HG02943 (cell line): ENCODE measurements around the gene CYP2R1.

Experiments
- ATAC-seq: cut with Tn5 transposase; IDR thresholded peaks from one replicate; pipeline ENCODE4 v1.9.1; 2021; ENCODE audit warnings: mild to moderate bottlenecking, low read depth, moderate library complexity; ENCODE audit not compliant: unreplicated experiment

Gene CYP2R1

DNA sequence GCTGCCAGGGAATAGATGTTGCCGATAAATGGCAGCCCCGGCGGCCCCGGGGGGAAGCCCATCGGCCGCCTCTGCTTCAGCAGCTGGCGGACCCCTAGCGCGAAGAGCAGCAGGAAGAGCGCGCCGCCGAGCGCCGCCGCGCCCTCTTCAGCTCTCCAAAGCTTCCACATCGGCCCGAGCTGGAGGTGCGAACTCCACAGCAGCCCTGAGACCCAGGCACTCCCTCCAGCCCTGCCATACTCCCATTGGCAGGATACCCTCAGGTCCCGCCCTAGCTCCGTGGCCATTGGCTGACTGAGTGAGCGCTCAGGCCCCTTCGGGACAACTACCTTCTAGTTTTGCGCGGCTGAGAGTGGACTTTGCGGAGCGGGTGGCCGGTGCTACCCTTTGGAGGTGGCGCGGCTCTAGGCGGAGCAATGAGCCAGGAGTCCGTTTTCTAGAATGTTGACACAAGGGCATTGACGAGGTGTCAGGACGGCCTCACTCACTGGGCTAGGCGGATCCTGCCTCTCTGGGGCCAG, at the start of gene CYP2R1:
Gene CYP2R1, minus strand, starts transcription at position 196 of the 521 bp plus-strand sequence. Its CDS starts 26 bp downstream, at position 170.
- peak; percentile 97 for ATAC-seq

DNA sequence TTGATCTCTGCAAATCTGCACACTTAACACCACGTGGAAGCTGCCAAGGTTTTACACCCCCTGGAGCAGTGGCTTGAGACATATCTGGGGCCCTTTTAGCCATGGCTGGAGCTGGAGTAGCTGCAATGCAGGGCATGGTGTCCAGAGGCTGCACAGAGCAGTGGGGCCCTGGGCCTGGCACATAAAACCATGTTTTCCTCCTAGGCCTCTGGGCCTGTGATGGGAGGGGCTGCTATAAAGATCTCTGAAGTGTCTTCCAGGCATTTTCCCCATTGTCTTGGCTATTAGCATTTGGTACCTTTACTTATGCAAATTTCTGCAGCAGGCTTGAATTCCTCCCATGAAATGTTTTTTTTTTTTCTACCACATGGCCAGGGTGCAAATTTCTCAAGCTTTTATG, 46.9 kb upstream of the CYP2R1 start:
- ATAC-seq: no peak

DNA sequence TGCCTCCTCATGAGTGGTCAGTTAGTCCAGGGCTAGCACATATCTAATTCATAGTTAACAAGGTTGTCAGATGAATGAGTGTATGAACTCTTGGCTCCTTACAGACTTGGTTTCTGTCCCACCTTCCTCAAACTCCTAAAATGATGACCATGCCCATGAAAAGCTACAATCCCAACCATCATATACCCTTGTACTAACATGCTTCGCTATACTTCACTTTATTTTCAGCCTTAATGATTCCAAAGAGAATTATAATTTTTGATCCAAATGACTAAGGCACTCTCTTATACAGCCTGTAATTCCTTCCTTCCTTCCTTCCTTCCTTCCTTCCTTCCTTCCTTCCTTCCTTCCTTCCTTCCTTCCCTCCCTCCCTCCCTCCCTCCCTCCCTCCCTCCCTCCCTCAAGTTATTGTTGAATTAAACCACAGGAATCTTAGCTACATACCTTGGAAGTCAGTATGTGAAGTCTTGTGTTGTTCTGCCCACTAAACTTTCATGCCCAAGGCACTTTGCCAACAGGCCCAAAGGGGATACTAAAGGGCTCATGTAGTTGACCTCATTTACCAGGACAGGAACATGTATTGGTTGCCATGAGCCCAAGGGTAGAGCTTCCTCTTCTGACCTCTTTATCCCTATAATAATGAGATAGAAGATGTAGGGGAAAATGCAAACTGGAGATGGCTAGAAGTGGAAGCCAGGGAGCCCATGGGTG, 42.8 kb upstream of the CYP2R1 start:
- ATAC-seq: no peak

- ATAC-seq: no peak
These were observed 40.4 kb upstream of the CYP2R1 start for GRCh38 chr11:14932447-14932846.

DNA sequence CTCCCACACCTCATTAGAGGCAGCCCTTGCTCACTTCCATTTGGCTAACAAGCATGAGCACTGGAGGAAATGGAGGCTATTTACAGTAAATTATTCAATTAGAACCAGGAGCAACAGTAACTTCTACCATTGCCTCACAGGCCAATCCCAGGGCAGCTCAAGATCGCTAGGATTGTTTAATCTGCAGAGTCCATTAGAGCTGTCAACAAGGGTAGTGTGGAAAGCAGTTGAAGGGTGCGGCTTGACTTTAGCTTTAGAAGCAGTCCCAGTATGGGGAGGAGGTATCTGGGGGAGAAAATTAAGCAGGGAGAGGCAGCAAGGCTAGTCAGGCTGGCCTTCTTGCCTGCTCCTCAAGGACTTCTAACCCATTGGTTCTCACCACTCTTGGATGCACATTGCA, 38.3 kb upstream of the CYP2R1 start:
- ATAC-seq: no peak

DNA sequence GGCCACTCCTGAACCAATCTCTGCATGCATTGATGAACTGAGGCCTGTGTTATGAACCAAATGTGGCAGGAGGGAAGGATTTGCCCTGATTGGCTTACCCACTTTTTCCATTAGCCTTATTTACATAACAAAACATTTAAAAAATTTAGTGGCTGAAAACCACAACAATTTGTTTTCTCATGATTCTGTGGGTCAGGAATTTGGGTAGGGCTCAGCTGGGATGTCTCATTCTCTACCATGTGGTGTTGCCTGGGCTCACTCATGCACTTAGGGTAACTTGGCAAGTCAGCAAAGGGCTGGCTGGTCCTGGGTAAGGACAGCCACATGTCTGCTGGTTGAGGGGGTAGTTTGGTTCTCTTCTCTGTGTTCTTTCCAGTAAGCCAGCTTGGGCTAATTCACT, 35.1 kb upstream of the CYP2R1 start:
- ATAC-seq: no peak

GRCh38 chr11:14924318-14924717, 32.3 kb upstream of the CYP2R1 start:
- ATAC-seq: no peak

GRCh38 chr11:14916403-14916802, 24.4 kb upstream of the CYP2R1 start:
- ATAC-seq: no peak

DNA sequence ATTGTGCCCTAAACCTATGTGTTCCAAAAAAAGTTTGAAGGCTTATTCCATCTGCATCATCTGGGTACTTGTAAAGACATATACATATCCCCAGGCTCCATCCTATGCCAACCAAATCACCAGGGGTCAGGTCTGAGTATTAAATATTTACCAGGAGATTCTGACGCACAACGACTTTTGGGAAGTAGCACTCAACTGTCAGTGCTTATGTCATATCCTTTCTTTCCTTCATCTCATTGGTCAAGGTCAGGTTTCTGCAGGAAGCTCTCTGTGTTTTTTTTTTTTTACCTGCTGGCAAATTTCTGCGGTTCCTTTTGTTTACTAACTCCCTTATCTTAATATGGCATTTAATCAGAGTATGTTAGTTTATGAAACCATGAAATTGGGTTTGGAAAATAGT, 22.5 kb upstream of the CYP2R1 start:
- ATAC-seq: no peak

DNA sequence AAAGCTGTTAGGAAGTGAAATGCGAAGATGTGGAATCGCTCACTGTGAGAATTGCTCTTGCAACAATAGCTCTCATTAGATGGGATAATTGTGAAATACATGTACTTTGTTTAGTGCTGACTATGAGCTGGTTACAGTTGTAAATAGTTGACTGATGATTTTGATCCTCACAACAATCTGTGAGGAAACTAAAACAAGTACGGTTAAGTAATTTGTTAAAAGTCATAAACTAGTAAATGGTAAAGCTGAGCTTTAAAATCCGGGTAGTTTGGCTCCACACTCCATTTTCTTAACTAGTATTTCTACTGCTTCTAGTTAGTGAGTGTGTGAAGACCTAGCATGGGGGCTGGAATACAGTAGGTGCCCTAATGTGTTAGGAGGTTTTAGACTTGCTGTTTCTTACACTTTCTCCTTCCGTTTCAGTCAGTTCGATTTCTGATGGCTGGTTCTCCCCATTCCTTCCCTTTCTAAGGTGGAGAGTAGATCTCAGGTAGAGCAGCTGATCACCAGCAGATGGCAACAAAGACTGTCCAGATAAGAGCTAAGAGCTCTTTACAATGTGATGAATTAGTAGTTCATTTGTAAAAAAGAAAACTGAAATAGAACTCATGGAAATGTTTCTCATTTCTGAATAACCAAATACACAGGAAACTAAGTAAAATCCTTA, 16.3 kb upstream of the CYP2R1 start:
- ATAC-seq: no peak

DNA sequence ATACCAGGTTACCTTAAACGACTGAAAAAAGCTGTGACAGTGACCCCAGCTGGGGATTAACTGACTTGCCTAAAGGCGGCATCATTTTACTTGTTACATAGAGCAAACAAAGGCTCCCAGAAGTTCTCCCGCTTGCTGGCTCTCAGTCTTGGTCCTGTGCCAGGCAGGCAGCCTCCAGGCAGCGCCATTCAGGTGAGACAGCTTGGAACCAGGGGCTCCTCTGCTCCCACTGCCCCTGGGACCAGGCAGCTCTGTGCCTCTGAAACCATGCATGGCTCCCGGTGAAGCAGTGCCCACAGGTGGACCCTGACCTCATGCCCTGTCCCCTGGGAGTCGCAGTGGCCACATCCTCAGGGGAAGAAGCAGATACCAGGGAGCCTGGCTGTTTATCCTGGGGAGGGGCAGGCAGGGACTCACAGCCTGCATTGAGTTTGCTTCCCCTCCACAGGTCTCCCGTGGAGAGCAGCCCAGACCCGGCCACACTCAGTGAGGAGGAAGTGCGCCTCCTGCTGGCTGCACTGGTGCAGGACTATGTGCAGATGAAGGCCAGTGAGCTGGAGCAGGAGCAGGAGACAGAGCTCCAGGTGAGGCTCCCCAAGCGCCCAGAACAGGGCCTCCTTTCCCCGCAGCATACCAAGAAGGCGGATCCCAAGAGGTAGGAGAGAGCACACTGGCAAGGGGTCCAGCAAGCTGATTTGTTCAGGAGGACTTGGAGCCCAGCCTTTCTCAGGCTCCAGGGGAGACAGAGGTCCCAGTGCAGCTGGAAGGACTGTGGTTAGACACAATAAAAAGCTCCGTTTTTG, 15.6 kb upstream of the CYP2R1 start:
- ATAC-seq: peak; percentile 48

DNA sequence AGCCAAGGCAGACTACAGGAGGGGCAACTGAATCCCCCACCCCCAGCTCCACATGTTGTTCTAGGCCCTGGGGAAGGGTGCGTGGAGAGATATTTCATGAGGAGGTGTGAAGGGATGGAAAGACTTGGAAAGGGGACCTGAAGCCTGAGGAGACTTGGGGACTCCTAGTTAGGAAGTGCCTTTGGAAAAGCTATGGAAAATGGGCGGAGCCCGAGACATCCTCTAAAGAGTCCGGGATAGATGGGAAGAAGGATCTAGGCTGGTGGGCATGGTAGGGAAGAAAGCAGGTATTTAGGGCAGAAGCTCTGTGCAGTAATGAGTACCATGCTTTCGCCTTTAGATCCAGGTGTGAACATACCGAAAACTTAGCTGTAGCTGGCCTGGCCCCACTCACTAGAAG, 15.0 kb upstream of the CYP2R1 start:
- no peak for ATAC-seq

DNA sequence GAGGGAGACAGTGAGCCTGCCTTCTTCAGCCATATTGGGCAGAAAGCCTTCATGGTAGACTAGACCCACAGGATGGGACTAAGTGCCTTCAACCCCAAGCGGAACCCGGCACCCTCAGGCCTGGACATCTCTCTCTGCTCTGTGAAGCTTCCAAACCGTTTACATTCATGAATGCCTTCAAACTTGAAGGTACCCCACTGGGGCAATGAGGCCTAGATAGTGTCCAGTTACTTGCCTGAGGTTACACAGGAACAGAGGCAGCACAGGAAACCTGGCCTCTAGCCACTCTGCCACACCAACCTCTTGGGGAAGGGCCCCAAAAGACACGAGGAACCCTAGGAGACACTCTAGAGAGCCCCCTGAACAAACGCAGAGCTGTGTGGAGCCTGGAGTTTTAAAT, 14.5 kb upstream of the CYP2R1 start:
- no peak for ATAC-seq

GRCh38 chr11:14905104-14906033, 13.3 kb upstream of the CYP2R1 start:
- ATAC-seq: peak; percentile 78

GRCh38 chr11:14904745-14905103, 12.7 kb upstream of the CYP2R1 start:
- peak; percentile 40 for ATAC-seq

GRCh38 chr11:14902650-14903350, 10.8 kb upstream of the CYP2R1 start:
- ATAC-seq: no peak

- ATAC-seq: no peak
These were observed 6.9 kb upstream of the CYP2R1 start for GRCh38 chr11:14898906-14899305.

DNA sequence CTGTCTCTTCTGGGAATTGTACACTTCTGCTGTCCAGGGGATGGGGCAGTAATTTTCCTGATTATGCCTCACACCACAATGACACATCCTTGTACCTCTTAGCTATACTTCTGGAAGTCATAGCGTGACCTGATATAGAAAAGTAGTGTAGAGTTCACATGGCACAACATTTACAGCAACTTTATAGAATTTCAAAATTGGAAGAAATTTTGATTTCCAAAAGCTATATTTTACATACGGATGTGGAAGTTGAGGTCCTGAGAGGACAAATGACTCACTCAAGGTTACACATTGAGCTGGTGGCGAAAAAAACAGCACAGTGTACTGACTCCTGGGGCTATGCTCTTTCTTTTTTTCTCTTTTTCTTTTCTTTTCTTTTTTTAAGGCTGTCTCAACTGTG, 6.3 kb upstream of the CYP2R1 start:
- ATAC-seq: no peak
